Measurements from ENCODE around the gene HRAS.

Gene HRAS

DNA sequence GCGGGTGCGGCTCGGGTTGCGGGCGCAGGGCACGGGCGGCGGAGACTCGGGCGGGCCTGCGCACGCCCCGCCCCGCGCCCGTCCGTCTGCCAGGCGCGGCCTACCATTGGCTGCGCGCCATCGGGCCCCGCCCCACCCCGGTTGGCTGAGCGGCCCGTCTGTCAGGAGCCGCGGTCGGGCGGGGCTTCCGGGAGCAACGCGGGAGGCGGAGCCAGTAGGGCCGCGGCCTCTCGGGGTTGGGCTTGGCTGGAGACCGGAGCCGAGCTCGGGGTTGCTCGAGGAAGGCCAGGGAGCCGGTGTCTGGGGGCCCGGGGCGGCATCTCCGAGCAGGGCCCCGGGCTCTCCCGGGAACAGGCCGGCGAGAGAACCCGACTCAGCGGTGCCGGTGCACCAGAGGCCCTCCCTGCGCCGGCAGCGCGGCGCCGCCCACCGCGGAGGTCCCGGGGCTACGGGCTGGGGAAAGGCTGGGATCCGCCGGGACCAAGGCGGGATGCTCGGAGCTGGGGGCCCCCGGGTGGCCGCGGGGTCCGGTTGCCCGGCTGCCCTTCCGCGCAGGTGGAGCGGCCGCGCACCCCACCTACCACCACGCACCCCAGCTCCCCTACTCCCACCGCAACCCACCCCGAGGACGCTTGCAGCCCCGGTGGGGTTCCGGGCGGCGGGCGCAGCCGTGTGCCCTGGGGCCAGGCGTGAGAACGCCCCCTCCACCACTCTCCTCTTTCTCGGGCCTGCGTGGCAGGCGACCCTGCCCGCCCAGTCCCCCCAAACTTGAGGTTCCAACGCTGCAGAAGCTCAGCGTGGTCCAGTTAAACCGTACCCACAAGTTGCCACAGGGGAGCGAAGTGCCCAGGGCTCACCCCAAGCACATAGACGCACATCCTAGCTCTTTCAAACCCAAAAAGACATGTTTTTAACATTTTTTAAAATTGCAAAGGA, at the start of gene HRAS:
Gene HRAS, minus strand, starts transcription at position 58 of the 936 bp plus-strand sequence.
- peak; percentile 92 for DNase-seq (ENCODE audit: low read depth, low spot score)
- peaks cover 36% of the 10 kb centered on the region for H3K36me3 ChIP-seq (ENCODE audit: insufficient read depth, insufficient read length, low read length)
- H3K27me3 ChIP-seq (ENCODE audit: insufficient read depth, insufficient read length), result peaks cover 26% of the 10 kb centered on the region
- peak within 1 kb of the TSS; percentile 94 for H3K9ac ChIP-seq (ENCODE audit: insufficient read length, low read depth)
- TF ChIP-seq YY1 (IDR thresholded peaks at IDR 0.05; ENCODE audit: insufficient read depth, insufficient read length), result no peak
- TF ChIP-seq ZNF274 (IDR thresholded peaks at IDR 0.05; ENCODE audit: low read depth, low read length), result no peak
- TF ChIP-seq SUZ12 (IDR thresholded peaks at IDR 0.05; ENCODE audit: extremely low read depth, insufficient read depth, insufficient read length), result no peak
- peak within 1 kb of the TSS; percentile 84 for H3K4me3 ChIP-seq (ENCODE audit: insufficient read length, low read depth)
- H3K9me3 ChIP-seq (ENCODE audit: insufficient read depth, low read length), result no peaks in the 10 kb centered on the region
- H3K4me1 ChIP-seq (ENCODE audit: insufficient read depth, insufficient read length), result peaks cover 29% of the 10 kb centered on the region

DNA sequence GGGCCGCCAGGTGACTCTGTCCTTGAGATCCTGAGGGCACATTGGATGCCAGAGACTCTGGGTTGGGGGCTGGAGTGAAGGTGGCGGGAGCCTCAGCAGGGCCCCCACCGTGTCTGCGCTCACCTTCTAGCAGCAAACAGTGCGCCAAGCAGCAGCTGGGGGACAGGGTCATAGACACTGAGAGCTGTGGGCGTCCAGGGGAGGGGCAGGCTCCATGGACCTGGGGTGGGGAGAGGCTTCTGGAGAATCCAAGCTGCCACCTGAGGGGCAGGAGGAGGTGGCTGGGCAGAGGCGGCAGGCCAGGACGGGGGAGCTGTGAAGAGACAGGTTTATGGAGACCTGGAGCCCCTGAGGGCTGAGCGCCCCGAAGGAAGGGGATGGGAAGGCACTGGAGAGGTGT, 48.9 kb upstream of the HRAS start:
- no peak for DNase-seq (ENCODE audit: low read depth, low spot score)
- H3K9ac ChIP-seq (ENCODE audit: insufficient read length, low read depth), result no peak overlapping the region
- H3K9me3 ChIP-seq (ENCODE audit: insufficient read depth, low read length), result no peaks in the 10 kb centered on the region
- no peak for TF ChIP-seq YY1 (IDR thresholded peaks at IDR 0.05; ENCODE audit: insufficient read depth, insufficient read length)
- no peak for TF ChIP-seq ZNF274 (IDR thresholded peaks at IDR 0.05; ENCODE audit: low read depth, low read length)
- TF ChIP-seq SUZ12 (IDR thresholded peaks at IDR 0.05; ENCODE audit: extremely low read depth, insufficient read depth, insufficient read length), result no peak
- peaks cover 12% of the 10 kb centered on the region for H3K4me1 ChIP-seq (ENCODE audit: insufficient read depth, insufficient read length)
- no peak overlapping the region for H3K4me3 ChIP-seq (ENCODE audit: insufficient read length, low read depth)
- H3K27me3 ChIP-seq (ENCODE audit: insufficient read depth, insufficient read length), result no peaks in the 10 kb centered on the region
- H3K36me3 ChIP-seq (ENCODE audit: insufficient read depth, insufficient read length, low read length), result peaks cover 76% of the 10 kb centered on the region

DNA sequence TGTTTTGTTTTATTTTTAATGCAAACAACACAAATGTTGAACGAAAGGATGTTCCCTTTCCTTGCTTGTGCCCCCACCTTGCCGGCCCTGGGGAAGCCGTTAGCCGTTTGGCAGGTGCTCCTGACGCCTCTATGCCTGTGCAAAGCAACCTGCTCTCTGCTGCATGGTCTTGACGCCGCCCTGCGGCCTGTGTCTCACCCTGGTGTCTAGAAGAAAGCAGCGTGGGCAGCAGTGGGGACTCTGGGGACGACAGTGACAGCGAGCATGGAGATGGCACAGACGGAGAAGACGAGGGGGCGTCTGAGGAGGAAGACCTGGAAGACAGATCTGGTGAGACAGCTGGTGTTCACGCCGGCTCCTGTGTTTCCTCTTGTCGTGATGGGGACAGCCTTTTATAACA, 46.4 kb upstream of the HRAS start:
- Histone ChIP-seq H3K36me3 (ENCODE audit: insufficient read depth, insufficient read length, low read length) (peaks cover 75% of the 10 kb centered on the region), H3K27me3 (ENCODE audit: insufficient read depth, insufficient read length) (no peaks in the 10 kb centered on the region), H3K4me1 (ENCODE audit: insufficient read depth, insufficient read length) (peaks cover 24% of the 10 kb centered on the region), H3K9me3 (ENCODE audit: insufficient read depth, low read length) (no peaks in the 10 kb centered on the region), H3K9ac (ENCODE audit: insufficient read length, low read depth) (no peak overlapping the region), H3K4me3 (ENCODE audit: insufficient read length, low read depth) (no peak overlapping the region)
- DNase-seq (ENCODE audit: low read depth, low spot score), result no peak
- TF ChIP-seq SUZ12 (IDR thresholded peaks at IDR 0.05; ENCODE audit: extremely low read depth, insufficient read depth, insufficient read length) (no peak), ZNF274 (IDR thresholded peaks at IDR 0.05; ENCODE audit: low read depth, low read length) (no peak), YY1 (IDR thresholded peaks at IDR 0.05; ENCODE audit: insufficient read depth, insufficient read length) (no peak)

DNA sequence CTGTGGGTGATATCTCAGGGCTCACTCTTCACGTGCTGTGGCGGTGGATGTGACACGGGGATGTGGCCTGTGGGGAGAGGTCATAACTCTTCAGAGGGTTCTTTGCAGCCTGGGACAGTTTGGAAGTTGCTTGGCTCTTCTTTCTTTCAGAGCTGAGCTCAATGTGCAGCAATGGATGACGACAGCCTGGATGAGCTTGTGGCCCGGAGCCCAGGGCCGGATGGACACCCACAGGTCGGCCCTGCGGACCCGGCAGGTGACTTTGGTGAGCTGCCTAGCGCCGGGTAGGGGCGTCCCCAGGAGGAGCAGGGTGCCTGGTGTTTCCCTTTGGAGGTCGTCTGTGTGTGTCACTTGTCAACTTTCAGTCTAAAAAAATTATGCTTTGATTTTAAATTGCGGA, 46.0 kb upstream of the HRAS start:
- Histone ChIP-seq H3K4me3 (ENCODE audit: insufficient read length, low read depth) (no peak overlapping the region), H3K27me3 (ENCODE audit: insufficient read depth, insufficient read length) (no peaks in the 10 kb centered on the region), H3K36me3 (ENCODE audit: insufficient read depth, insufficient read length, low read length) (peaks cover 71% of the 10 kb centered on the region), H3K4me1 (ENCODE audit: insufficient read depth, insufficient read length) (peaks cover 21% of the 10 kb centered on the region), H3K9ac (ENCODE audit: insufficient read length, low read depth) (no peak overlapping the region), H3K9me3 (ENCODE audit: insufficient read depth, low read length) (no peaks in the 10 kb centered on the region)
- no peak for DNase-seq (ENCODE audit: low read depth, low spot score)
- TF ChIP-seq SUZ12 (IDR thresholded peaks at IDR 0.05; ENCODE audit: extremely low read depth, insufficient read depth, insufficient read length) (no peak), YY1 (IDR thresholded peaks at IDR 0.05; ENCODE audit: insufficient read depth, insufficient read length) (no peak)

DNA sequence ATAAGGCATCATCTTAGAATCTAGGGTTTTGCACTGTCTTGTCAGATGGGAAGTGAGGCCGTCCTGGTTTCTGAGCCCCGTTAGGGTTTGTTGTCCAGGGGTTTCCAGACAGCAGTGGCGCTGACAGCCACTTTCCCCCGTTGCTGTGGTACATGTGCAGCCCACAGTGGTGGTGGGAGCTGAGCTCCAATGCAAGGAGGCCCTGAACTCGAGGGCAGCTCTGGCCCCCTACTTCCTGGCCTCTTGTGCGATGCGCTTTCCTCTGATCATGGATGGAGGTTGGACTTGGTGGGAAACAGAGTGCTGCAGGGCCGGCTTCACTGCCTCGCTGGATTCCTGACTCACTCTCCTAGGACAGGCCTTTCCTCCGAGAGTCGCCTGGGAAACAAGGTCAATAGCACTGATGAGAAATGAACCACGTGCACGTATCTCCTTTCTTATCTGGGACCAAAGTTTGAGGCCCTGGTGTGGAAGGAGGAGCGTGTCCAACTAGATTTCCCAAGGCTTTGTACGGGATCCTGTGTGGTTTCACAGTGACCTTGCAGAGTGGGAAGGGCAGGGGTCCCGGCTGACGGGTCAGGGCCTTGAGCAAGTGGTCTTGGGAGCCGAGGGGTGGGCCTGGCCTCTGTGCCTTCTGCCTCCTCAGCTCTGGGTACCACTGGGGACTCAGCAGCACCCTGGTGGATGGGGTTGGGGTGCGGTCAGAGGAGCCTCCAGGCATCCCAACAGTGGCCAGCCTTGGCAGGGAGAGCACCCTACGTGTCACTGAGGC, 44.6 kb upstream of the HRAS start:
- Histone ChIP-seq H3K4me1 (ENCODE audit: insufficient read depth, insufficient read length) (peaks cover 20% of the 10 kb centered on the region), H3K4me3 (ENCODE audit: insufficient read length, low read depth) (no peak overlapping the region), H3K9me3 (ENCODE audit: insufficient read depth, low read length) (no peaks in the 10 kb centered on the region), H3K27me3 (ENCODE audit: insufficient read depth, insufficient read length) (peaks cover 6% of the 10 kb centered on the region), H3K9ac (ENCODE audit: insufficient read length, low read depth) (peak overlapping the region; percentile 42), H3K36me3 (ENCODE audit: insufficient read depth, insufficient read length, low read length) (peaks cover 67% of the 10 kb centered on the region)
- DNase-seq (ENCODE audit: low read depth, low spot score), result no peak
- no peak for TF ChIP-seq SUZ12 (IDR thresholded peaks at IDR 0.05; ENCODE audit: extremely low read depth, insufficient read depth, insufficient read length)
- no peak for TF ChIP-seq YY1 (IDR thresholded peaks at IDR 0.05; ENCODE audit: insufficient read depth, insufficient read length)
- no peak for TF ChIP-seq ZNF274 (IDR thresholded peaks at IDR 0.05; ENCODE audit: low read depth, low read length)

DNA sequence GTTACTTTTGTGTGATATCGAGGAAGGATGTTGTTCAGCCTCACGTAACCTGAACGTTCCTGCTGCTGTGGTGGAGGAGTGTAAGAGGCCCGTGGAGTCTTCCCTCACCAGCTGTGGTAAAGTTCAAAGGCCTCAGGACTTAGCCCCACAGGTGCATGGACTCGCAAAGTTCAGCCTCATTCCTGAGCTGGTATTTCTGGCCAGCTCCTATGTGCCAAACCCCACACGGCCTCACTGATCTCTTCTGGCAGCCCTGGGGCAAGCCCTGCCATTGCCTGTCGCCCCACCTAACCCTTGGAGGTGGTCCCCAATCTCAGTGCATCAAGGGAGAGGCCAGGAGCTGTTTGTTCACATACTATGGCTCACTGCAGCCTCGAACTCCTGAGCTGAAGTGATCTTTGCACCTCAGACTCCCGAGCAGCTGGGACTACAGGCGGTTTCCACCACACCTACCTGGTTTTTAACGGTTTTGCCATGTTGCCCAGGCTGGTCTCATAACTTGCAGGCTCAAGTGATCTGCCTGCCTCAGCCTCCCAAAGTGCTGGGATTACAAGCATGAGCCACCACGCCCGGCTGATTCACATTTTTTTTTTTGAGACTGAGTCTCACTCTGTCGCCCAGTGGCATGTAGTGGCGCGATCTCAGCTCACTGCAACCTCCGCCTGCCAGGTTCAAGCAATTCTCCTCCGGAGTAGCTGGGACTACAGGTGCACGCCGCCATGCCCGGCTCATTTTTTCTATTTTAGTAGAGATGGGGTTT, 43.1 kb upstream of the HRAS start:
- Histone ChIP-seq H3K4me3 (ENCODE audit: insufficient read length, low read depth) (no peak overlapping the region), H3K36me3 (ENCODE audit: insufficient read depth, insufficient read length, low read length) (peaks cover 53% of the 10 kb centered on the region), H3K9ac (ENCODE audit: insufficient read length, low read depth) (peak overlapping the region; percentile 99), H3K27me3 (ENCODE audit: insufficient read depth, insufficient read length) (peaks cover 17% of the 10 kb centered on the region), H3K4me1 (ENCODE audit: insufficient read depth, insufficient read length) (peaks cover 23% of the 10 kb centered on the region), H3K9me3 (ENCODE audit: insufficient read depth, low read length) (no peaks in the 10 kb centered on the region)
- TF ChIP-seq ZNF274 (IDR thresholded peaks at IDR 0.05; ENCODE audit: low read depth, low read length), result no peak
- no peak for TF ChIP-seq YY1 (IDR thresholded peaks at IDR 0.05; ENCODE audit: insufficient read depth, insufficient read length)
- no peak for TF ChIP-seq SUZ12 (IDR thresholded peaks at IDR 0.05; ENCODE audit: extremely low read depth, insufficient read depth, insufficient read length)
- DNase-seq (ENCODE audit: low read depth, low spot score), result no peak
